Measurements from ENCODE around the gene GBP1. TPM values are rescaled to one million over a fixed set of nuclear protein-coding genes. Genes with fewer than 3 reads are reported as not detected.

Gene GBP1
- total and polyA plus RNA-seq, 2 of the 8 experiments (the other 6 are each of a cell fraction or from before 2014, with no cell fraction given) = not detected

- TF ChIP-seq ATF3 (IDR thresholded peaks at IDR 0.05; ENCODE audit: insufficient read depth, low read depth, low read length) (no peak), TBP (IDR thresholded peaks at IDR 0.05; ENCODE audit: low read depth, low read length) (no peak), YY1 (IDR thresholded peaks at IDR 0.05; ENCODE audit: low read depth, low read length) (no peak), POU5F1 (IDR thresholded peaks at IDR 0.05; ENCODE audit: low read depth, low read length) (no peak), CTBP2 (IDR thresholded peaks at IDR 0.05; ENCODE audit: borderline replicate concordance, insufficient read depth, insufficient read length, low read length) (no peak), JUND (IDR thresholded peaks at IDR 0.05; ENCODE audit: low read length) (no peak), NRF1 (IDR thresholded peaks at IDR 0.05; ENCODE audit: low read depth, low read length) (no peak), BACH1 (IDR thresholded peaks at IDR 0.05; ENCODE audit: low read length) (no peak), GTF2F1 (IDR thresholded peaks at IDR 0.05; ENCODE audit: borderline replicate concordance, low read depth, low read length) (no peak)
Measured at GRCh38 chr1:89100412-89100811, 35.4 kb upstream of the GBP1 start (continued).
